ENCODE measurements around the gene PRR14.

Gene PRR14

DNA sequence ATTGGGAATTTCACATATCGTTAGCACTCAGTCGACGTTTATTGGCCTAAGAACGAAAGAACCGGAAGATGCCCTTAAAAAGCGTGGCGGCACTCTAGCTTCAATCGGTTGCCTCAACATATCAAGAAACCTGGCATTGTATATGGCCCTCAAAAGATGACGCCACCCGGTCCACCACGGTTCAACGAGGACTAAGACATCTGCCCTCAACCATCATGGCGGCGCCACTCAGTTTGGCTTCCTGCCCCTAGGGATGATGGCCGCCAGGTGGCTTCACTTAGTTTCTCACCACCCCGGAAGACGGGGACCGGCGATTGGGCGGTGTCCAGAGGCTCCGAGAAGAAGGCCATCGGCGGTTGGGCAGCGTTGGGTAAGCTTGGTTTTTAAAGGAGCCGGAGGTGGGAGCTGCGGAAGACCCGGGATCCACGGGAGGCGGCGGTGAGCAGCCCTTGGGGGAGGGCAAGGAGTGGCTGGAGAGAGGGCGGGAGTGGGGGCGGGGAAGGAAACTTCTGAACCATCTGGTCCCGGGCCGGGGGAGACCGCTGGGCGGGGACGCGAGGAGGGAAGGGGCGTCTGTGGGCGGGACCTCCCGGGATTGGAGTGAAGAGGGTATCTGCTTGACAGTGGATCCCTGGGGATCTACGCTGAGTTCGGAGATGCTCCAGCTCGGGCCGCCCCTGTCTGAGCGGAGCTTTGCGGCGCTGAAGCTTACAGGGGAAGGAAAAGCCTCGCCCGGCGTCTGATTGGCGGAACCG is at the start of gene PRR14:
Gene PRR14 (plus strand): TSS at position 592 of the 755 bp plus-strand sequence. CDS start 686 bp downstream, outside the sequence.
- DNase-seq (ENCODE audit: low spot score) (peak; percentile 97), FAIRE-seq (peak; percentile 87)

DNA sequence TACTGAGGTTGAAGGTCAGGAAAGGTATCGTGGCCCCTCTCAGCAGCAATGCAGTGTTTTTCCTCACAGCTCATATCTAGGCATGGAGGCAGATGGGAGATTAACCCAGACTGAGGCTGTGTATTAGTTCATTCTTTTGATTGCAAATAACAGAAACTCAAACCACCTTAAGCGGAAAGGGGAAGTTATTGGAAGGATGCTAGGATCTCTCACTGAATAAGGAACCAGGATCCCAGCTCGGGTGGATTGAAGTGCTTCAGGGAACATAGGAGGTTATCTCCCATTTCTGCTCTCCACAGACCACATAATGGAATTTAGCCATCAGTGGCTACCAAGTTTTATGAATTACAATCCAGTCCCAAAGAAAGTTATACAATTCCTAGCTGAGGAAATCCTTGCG is 48.8 kb upstream of the PRR14 start:
- DNase-seq (ENCODE audit: low spot score) (no peak), FAIRE-seq (no peak)

DNA sequence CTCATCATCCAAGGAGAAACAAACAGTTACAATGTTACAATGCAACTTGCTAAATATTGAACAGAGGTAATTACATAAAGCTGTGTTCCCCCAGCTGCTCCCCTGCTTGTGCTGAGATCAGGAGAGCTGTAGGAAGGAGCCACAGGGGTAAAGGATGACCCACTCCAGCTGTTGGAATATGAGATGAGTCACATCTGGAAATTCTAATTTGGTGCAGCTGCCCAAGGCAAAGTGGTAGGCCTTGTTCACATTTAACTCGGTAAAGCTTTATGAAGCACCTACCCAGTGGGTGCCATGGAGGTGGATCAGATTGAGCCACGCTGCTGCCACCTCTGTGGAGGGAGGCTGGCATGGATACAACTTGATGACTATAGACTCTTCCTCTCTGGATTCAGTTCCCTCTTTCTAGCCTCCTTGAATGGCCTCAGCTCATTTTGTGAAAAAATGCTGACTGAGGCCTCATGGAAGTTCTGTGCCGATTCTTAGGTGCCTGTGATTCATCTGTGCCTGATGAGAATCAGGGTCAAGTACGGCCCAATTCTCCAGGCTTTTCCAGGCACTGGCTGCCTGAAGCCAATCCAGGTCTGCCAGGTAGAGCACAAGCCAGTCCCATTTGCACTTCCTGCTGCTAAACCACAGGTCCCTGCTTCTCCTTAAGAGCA is 48.0 kb upstream of the PRR14 start:
- DNase-seq (ENCODE audit: low spot score) (no peak), FAIRE-seq (no peak)

DNA sequence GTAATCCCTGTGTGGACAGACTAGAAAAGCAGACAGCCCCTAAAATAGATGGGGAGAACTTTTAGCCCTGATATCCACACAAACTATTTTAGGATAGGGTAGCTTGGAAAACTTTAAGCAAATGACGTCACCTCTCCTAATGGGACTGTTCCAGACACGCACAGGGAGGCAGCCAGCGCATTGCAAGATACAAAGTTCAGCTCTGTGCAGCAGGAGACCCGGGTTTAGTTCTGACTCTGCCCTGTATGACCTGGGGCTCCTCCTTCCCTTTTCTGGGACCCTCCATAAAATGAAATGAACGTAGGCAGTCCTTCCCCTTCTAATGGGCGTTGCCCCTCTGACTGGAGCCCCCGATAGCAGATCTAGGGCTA is 46.8 kb upstream of the PRR14 start:
- FAIRE-seq: no peak
- no peak for DNase-seq (ENCODE audit: low spot score)

DNA sequence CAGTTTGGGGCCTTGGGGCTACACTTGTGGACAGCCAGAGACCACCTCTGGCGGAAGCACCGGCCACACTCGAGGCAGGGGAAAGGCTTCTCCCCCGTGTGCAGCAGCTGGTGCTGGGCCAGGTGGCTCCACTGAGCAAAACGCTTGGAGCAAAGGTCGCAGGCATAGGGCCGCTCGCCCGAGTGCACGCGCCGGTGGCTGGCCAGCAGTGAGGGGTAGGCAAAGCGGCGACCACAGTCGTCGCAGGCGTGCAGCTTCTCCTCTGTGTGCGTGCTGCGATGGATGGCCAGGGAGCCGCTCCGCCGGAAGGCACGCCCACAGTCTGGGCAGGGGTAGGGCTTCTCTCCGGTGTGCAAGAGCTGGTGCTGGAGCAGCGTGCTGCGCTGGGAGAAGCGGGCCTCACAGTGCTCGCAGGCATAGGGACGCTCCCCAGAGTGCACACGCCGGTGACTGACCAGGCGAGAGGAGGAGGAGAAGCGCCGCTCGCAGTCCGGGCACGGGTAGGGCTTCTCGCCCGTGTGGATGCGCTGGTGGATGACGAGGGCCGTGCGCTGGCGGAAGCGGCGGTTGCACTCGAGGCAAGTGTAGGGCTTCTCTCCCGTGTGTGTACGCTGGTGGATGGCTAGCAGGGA is 46.3 kb upstream of the PRR14 start:
- FAIRE-seq (no peak), DNase-seq (ENCODE audit: low spot score) (no peak)

DNA sequence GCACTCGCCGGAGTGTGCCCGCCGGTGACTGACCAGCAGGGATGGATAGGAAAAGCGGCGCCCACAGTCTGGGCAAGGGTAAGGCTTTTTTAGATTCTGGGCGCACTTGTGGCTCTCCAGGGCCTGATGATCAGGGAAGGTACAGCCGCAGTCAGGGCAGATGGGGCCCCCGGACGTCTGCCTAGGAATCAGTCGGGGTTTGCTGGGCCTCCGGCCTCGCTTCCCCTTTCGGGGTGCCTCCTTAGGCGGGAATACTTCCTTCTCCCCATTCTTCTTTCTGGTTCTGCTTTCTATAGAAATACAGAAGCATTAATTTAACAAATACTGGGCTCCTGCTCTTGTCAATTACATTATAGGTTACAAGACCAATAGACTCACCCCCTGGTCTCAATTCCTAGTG is 45.6 kb upstream of the PRR14 start:
- no peak for DNase-seq (ENCODE audit: low spot score)
- FAIRE-seq: no peak

DNA sequence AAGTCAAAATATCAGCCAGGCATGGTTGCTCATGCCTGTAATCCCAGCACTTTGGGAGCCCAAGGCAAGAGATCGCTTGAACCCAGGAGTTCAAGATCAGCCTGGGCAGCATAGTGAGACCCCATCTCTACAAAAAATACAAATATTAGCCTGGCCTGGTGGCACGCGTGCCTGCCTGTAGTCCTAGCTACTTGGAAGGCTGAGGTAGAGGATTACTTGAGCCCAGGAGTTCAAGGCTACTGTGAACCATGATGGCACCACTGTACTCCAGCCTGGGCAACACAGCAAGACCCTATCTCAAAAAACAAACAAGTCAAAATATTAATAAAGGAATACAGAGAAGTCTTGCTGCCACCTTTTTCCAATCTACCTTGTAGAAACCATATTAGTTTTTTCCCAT is 44.8 kb upstream of the PRR14 start:
- DNase-seq (ENCODE audit: low spot score) (no peak), FAIRE-seq (no peak)

DNA sequence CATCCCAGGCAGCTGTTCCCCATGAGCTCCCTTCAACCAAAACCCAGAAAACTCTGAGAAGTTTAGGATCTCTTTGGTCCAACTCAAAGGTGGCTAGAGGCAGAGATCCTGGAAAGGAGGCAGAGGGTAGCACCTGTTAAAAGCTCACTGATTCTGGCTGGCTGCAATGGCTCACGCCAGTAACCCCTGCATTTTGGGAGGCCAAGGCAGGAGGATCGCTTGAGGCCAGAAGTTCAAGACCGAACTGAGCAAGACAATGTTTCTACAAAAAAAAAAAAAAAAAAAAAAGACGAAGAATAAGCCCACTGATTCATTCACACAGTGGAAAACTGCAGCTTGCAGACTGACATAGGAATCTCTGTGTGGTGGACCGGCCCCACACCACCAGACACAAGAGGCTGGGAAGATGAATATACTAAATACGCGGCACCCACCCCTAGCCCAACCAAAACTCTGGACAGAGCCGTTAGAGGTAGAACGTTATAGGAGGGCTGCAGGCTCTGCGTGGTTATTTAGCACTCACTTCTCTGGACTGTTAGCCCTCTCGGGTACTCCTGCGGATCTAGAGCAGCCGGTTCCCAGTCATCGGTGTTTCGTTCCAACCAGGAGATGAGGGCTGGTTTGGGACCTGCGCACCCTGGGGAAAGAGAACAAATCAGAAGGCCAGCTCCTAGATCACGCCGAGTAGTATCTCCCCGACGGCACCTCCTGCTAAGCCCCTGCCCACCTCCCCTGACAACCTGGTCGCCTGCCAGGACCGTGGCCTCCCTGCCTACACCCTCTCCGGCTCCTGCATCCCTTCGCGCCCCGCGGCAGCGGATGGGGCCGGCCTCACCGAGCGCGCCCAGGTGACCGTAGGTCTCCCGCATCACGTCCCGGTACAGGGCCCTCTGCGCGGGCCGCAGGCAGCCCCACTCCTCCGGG is 41.5 kb upstream of the PRR14 start:
- FAIRE-seq (no peak), DNase-seq (ENCODE audit: low spot score) (peak; percentile 7)

DNA sequence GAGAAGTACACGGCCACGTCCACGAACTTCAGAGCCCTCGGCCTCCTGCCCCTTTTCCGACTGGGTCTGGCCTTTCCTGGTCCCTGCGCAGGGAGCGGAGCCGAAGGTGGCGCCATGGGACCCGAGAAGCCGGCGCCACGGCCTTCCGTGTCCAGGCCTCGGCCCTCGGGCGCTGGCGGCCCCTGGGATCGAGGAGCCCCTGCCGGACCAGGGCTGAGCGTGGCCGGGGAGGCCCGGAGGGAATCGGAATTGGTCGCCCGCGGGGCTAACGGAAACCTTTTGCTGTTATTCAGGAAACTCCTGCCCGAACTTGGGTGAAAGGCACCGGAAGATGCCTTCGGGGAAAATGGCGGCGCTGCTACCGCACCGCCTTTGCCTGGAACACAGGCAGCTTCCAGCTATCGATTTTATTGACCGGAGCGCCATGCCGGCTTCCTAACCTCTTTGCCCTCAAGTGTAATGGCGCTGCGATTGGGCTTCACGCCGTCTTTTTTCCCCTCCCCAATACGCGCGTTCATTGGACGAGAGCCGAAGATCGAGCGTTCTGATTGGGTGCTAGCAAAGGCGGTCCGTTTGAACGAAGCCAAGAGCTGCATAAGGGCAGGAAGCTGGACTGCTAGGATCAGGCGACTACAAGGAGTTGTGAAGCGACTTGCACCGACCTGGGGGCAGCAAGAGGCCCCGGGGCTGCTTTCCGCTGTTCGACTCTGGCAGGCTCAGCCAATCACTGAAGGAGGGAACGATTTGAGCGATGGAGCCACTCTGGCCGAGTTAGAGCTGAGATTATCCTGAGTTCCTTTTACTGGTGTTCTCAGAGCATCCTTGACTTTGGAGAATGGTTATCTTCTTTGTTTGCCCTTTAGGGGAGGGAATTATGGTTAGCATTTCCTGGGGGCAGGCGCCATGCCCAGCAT is 40.6 kb upstream of the PRR14 start, which contains the start of gene ZNF689:
Gene ZNF689 (minus strand): TSS at position 464 of the 914 bp plus-strand sequence. CDS start 348 bp downstream, at position 116.
- FAIRE-seq: peak; percentile 81
- peak; percentile 92 for DNase-seq (ENCODE audit: low spot score)

DNA sequence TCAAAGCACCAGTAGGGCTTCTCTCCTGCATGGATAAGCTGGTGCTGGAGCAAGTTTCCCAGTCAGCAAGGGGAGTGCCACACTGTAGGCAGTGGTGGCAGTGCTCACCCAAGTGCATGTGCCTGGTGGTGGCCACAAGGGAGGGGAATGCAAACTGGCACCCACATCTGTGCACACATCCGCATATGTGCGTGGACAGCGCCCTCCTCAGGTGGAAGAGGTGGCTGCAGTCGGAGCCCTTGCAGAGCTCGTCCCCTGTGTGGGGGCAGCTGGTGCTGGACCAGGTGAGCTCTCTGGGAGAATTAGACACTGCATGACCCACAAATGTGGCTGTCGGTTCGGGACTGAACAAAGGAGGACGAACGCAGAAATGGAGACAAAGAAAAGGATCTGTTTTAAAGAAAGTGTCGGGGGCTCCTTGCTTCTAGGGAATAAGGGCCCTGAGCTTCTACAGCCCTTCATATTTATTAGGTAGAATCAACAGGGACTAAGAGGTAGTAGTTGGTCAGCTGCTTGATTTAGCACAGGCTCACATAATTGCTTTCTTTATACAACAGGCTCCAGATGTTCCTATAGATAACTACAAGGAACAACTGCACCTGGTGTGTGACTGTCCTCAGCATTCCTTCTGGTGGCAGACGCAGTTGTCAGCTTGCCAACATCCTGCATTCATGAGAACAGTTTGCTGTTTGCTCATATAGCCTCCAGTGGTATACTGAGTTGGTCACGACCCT is 35.2 kb upstream of the PRR14 start:
- DNase-seq (ENCODE audit: low spot score) (no peak), FAIRE-seq (no peak)

DNA sequence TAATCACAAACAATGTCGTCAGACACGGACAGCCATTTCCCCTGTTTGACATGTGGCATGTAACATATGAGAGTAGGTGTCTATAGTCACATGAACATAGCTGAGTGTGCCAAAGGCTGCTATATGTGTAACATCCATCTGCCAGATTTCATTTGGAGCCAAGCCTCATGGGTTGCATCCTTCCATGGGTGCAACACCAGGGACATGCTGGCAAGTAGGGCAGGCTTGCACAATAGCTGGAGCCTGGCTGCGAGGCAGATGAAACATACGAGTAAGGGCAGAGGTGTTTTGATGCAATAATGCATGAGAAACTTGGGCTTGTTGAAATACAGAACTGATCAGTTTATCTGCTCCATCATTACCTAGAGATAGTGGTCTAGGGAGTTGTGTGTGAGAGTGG is 31.6 kb upstream of the PRR14 start:
- FAIRE-seq (no peak), DNase-seq (ENCODE audit: low spot score) (no peak)

DNA sequence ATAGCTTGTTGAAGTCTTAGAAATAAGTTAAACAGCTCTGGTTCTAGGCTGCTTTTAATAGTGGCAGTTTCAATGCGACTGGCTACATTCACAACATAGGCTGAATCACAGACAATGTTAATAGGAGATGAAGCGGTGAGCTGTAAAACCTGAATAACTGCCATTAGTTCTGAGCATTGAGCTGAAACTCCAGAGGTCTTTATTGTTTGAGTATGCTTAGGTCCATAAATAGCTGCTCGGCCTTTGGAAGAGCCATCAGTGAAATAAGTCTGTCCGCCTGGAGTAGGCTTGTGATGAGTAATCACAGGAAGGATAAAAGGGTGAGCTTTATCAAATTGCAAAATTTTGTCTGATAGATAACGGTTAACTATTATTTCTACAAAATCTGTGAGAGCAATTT is 31.1 kb upstream of the PRR14 start:
- peak; percentile 55 for FAIRE-seq
- peak; percentile 60 for DNase-seq (ENCODE audit: low spot score)

DNA sequence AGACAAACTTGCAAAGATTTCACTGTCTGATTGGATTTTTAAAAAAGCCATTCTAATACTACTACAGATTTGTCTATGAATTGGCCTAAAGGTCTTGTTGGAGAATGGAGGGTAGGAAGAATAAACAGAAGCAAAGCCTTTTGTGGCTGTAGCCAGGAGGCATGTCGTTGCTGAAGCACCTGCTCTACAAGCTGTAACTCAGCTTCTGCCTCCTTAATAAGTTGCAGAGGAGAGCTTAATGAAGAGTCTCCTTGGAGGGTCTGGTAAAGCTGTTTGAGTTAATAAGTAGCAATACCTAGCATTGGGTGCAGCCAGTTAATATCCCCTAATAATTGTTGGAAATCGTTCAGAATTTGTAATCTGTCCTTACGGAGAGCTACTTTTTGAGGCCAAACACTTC is 30.6 kb upstream of the PRR14 start:
- DNase-seq (ENCODE audit: low spot score) (no peak), FAIRE-seq (no peak)

DNA sequence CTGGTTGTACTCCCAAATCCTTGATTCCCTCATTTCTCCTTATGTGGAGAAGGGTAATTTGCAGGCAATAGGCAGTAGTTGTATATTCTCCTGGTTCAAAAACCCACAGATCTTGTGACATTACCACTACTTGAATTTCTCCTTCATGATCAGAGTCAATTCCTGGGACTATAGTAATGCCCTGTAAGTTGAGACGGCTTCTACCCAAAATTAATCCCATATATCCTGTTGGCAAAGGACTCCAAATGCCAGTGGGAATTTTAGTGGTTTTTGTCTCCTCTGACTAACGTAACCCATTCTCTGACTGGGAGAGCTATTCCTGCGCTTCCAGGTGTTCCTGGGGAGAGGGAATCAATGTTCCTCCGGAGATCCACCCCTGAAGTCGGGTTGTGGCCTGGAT is 29.0 kb upstream of the PRR14 start:
- no peak for FAIRE-seq

DNA sequence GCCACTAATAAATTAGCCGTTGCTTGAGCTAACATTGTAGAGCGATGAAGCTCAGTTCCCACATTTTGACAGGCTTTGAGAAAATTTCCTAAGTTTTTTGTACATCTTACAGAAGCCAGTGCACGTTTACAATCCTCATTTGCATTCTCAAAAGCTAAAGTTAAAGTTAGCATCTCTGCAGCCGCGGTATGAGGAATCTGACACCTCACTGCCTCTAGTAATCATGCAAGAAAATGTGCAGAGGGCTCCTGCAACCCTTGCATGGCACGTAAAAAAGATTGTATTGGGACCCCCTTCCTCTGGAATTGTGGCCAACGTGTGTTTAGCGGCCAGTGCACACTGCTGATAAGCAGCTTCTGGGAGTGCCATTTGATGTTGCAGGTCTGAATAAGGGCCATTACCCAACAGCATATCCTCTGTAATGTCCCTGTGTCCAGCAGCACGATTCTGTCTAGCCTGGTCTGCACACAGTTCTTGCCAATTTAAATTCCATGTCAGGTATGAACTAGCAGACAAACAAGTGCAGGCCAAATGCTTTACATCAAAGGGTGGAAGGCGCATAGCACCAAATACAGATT is 28.2 kb upstream of the PRR14 start:
- no peak for DNase-seq (ENCODE audit: low spot score)
- FAIRE-seq: no peak

More for the DNA sequence above, 29.0 kb upstream of the PRR14 start:
- DNase-seq (ENCODE audit: low spot score): no peak

DNA sequence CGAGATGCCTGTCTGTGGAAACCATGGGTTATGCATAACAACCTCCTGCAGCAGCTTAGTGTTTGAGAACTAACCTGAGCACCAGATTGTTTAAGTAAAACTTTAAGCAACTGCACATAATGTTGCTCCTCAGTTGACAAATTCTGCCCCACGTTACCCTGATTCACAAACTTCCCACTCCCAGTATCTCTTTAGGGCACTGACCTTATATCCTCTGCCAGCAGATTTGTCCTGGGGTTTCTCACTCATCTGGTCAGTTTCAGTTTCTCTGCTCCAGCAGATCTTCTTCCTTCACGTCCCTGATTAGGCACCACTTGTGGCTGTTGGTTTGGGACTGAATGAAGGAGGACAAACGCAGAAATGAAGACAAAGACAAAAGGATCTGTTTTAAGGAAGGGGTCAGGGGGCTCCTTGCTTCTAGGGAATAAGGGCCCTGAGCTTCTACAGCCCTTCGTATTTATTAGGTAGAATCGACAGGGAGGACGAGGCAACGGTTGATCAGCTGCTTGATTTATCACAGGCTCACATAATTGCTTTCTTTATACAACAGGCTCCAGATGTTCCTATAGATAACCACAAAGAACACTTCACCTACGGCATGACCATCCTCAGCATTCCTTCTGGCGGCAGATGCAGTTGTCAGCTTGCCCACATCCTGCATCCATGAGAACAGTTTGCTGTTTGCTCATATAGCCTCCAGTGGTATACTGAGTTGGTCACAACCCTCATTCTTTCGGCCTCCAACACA is 27.1 kb upstream of the PRR14 start:
- DNase-seq (ENCODE audit: low spot score) (no peak), FAIRE-seq (no peak)

DNA sequence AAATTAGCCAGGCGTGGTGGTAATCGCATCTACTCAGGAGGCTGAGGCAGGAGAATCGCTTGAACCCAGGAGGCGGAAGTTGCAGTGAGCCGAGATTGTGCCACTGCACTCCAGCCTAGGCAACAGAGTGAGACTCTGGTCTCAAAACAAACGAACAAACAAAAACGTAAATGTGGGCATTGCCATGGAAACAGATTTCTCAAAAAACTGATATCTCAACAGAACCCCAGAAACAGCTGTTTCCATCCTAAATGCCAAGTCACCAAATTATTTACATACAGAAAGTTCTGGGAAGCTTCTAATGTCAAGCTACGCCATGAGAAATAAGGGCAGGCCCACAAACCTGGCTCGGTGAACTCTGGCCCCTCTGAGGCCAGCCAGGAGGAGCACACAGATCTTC is 24.5 kb upstream of the PRR14 start:
- DNase-seq (ENCODE audit: low spot score) (no peak), FAIRE-seq (no peak)
